HG03460 (cell line): ENCODE data around the gene ALDH3A2.

Experiments used
- ATAC-seq: cut with Tn5 transposase; IDR thresholded peaks from one replicate; pipeline ENCODE4 v1.9.1; 2021; ENCODE audit not compliant: unreplicated experiment

Gene ALDH3A2

GRCh38 chr17:19713901-19714361 is 65.4 kb downstream of the ALDH3A2 start:
- no peak for ATAC-seq

GRCh38 chr17:19714542-19715411 is 66.2 kb downstream of the ALDH3A2 start:
- no peak for ATAC-seq

GRCh38 chr17:19716108-19717030 is 67.8 kb downstream of the ALDH3A2 start, which contains the start of gene SLC47A2:
TSS of gene SLC47A2 (minus strand) at chr17:19716584. CDS start at chr17:19716555, 29 bp downstream.
- ATAC-seq, result no peak

- no peak for ATAC-seq
Observed at GRCh38 chr17:19717031-19717360, 68.4 kb downstream of the ALDH3A2 start.

- no peak for ATAC-seq
Observed at GRCh38 chr17:19717411-19717908, 68.9 kb downstream of the ALDH3A2 start.

- ATAC-seq, result no peak
Observed at GRCh38 chr17:19718041-19718612, 69.6 kb downstream of the ALDH3A2 start.

GRCh38 chr17:19718613-19719354 is 70.2 kb downstream of the ALDH3A2 start:
- ATAC-seq, result no peak

- no peak for ATAC-seq
Observed at GRCh38 chr17:19719355-19720209, 71.0 kb downstream of the ALDH3A2 start.

GRCh38 chr17:19720210-19720475 is 71.6 kb downstream of the ALDH3A2 start:
- no peak for ATAC-seq

GRCh38 chr17:19720631-19721426 is 72.3 kb downstream of the ALDH3A2 start:
- no peak for ATAC-seq

- no peak for ATAC-seq
Observed at GRCh38 chr17:19723964-19724363, 75.4 kb downstream of the ALDH3A2 start.

- ATAC-seq, result no peak
Observed at GRCh38 chr17:19724501-19725420, 76.2 kb downstream of the ALDH3A2 start.

- no peak for ATAC-seq
Observed at GRCh38 chr17:19725486-19725885, 76.9 kb downstream of the ALDH3A2 start.

GRCh38 chr17:19726631-19727376 is 78.3 kb downstream of the ALDH3A2 start:
- ATAC-seq, result no peak
